Fibroblast of mammary gland (primary cell): ENCODE measurements around the gene DNAH9.

ENCODE experiments used
- DNase-seq: peaks from one replicate; pipeline ENCODE4 v3.0.0-alpha.2; 2010; ENCODE audit warnings: low read depth
- H3K4me3 ChIP-seq: 2 replicates; pipeline ENCODE4 v1.5.1; 2011; ENCODE audit warnings: low read depth, mild to moderate bottlenecking, low read length, moderate library complexity; ENCODE audit not compliant: control insufficient read depth
- TF ChIP-seq, protein P1 (sequence below): conservative IDR thresholded peaks from 2 replicates; pipeline ENCODE4 v1.5.1; 2011; ENCODE audit warnings: low read depth, low read length, inconsistent platforms; ENCODE audit not compliant: control insufficient read depth, insufficient read depth

DNAH9 gene

GRCh38 chr17:11682646-11683045 lies 84.4 kb downstream of the DNAH9 start:
- H3K4me3 ChIP-seq = no peak overlapping the region
- TF ChIP-seq, protein P1, sequence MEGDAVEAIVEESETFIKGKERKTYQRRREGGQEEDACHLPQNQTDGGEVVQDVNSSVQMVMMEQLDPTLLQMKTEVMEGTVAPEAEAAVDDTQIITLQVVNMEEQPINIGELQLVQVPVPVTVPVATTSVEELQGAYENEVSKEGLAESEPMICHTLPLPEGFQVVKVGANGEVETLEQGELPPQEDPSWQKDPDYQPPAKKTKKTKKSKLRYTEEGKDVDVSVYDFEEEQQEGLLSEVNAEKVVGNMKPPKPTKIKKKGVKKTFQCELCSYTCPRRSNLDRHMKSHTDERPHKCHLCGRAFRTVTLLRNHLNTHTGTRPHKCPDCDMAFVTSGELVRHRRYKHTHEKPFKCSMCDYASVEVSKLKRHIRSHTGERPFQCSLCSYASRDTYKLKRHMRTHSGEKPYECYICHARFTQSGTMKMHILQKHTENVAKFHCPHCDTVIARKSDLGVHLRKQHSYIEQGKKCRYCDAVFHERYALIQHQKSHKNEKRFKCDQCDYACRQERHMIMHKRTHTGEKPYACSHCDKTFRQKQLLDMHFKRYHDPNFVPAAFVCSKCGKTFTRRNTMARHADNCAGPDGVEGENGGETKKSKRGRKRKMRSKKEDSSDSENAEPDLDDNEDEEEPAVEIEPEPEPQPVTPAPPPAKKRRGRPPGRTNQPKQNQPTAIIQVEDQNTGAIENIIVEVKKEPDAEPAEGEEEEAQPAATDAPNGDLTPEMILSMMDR = no peak
- DNase-seq = no peak

DNA sequence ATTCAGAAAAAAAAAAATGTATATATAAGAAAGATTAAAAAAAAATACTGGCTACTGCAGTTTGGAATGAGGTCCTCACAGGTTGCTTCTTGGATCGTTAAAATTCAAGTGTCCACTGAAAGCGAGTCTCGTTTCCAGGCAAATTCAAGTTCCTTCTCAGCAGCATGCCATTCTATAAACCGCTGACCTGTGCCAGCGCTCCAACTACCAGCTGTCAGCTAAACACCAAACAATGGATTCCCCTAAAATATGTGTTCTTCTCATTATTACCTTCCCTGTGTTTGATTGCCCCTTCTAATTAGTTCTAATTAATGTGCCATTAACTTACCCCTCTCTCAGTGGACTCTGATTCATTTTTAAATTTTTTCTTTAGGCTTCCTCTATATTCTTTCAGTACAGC lies 92.4 kb downstream of the DNAH9 start:
- no peak overlapping the region for H3K4me3 ChIP-seq
- no peak for DNase-seq
- TF ChIP-seq, protein P1 = no peak

DNA sequence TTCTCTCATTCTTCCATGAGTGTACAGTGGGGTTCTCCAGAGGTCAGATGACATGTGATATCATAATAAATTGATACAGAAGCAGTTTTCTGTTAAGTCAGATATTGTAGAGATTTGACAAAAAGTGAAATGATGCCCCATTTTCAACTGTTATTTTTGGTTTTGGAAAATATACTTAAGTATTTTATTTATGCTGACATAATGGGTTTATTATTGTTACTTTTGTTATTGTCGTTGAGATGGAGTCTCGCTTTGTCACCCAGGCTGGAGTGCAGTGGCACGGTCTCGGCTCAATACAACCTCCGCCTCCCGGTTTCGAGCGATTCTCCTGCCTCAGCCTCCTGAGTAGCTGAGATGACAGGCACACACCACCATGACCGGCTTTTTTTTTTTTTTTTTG lies 94.4 kb downstream of the DNAH9 start:
- H3K4me3 ChIP-seq = no peak overlapping the region
- no peak for DNase-seq
- TF ChIP-seq, protein P1 = no peak

DNA sequence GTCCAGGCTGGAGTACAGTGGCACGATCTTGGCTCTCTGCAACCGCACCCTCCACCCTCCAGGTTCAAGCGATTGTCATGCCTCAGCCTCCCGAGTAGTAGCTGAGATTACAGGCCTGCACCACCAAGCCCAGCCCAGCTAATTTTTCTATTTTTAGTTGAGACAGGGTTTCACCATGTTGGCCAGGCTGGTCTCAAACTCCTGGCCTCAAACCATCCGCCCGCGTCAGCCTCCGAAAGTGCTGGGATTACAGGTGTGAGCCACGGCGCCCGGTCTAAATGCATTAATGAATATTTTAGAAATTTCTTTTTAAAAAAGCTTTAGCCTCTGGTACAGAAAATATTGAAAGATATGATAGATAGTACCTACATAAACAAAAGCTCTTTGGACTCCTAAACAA lies 95.0 kb downstream of the DNAH9 start:
- DNase-seq = no peak
- no peak overlapping the region for H3K4me3 ChIP-seq
- TF ChIP-seq, protein P1 = no peak

- no peak overlapping the region for H3K4me3 ChIP-seq
- TF ChIP-seq, protein P1 = no peak
- no peak for DNase-seq
Observed at GRCh38 chr17:11700668-11701067, 102.4 kb downstream of the DNAH9 start.

DNA sequence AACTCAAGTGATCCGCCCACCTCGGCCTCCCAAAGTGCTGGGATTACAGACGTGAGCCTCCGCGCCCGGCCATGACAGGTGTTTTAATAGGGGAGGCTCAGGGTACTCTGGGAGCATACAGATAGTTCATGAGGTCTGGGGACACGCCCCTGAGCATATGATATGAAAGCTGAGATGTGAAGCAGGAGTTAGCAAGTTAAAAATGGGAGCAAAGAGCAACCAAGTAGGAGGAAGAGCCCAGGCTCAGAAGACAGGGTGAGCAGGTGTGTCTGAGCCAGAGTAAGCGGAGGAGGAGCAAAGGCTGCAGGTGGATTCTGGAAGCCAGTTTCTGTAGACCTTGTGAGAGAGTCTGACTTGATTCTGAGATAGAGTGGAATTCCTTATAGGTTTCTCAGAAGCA lies 103.6 kb downstream of the DNAH9 start:
- H3K4me3 ChIP-seq = no peak overlapping the region
- DNase-seq = no peak
- TF ChIP-seq, protein P1 = no peak

DNA sequence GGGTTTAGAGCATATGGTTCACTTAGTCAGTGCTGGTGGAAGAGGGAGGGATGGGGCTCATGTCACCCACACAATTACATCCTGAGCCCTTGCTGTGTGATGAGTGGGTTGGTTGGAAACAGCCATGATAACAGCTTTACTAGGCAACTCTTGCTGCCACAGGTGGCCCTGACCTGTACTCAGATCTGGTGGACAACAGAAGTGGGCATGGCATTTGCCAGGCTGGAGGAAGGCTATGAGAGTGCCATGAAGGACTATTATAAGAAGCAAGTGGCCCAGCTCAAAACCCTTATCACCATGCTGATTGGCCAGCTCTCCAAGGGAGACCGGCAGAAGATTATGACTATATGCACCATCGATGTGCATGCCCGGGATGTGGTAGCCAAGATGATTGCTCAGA lies 105.8 kb downstream of the DNAH9 start:
- DNase-seq = no peak
- no peak overlapping the region for H3K4me3 ChIP-seq
- TF ChIP-seq, protein P1 = no peak
